Kidney tubule cell (primary cell): ENCODE measurements around the gene TENM4.

Experiments
- DNase-seq: peaks from one replicate; pipeline ENCODE4 v3.0.0-alpha.2; 2018; ENCODE audit warnings: low spot score

The TENM4 gene

DNA sequence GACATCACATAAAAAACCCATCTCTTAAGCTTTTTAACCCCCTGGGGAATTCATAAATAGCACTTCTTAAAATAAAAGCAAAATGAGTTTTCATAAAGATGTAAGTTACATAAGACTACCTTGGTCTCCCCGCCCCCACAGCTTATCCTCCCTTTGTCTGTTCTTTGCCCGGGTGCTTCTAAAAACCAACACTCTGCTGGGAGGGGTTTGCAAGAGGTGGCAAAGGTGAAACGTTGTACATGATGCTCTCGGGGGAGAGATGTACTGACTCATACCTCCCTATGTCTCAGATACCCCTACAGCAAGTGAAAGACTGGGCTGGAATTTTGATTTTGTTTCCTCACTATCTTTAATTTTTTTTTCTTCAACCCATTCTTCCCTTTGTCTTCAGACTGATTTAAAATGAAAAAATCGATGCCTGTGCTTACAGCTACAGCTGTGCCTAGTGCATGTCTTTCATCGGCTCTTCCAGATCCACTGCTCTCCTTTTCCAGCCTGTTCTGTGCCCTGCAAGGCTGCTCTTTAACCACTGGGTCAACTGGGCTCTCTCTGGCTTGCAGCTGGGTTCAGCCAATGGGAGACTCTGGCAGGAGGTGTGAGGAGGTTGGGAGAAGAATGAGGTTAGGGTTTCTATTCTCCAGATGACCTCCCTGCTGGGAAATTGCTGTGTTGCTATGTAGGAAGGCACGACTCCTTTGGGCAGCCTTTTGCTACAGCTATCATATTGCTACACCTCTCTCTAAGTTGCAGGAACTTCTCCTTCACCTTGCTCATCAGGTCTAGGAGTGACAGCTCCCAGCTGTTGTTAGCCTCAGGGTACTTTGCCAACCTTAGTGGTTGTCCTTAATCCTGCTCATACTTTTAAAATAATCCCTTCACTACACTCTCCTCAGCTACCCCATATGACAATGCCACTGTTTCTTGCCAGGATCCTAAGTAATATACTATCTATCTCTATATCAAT is 266.5 kb downstream of the TENM4 start:
- no peak for DNase-seq

- DNase-seq = peak; percentile 55
Observed at GRCh38 chr11:79173615-79174014, 267.2 kb downstream of the TENM4 start.

GRCh38 chr11:79170321-79170720 is 270.5 kb downstream of the TENM4 start:
- DNase-seq = peak; percentile 15

DNA sequence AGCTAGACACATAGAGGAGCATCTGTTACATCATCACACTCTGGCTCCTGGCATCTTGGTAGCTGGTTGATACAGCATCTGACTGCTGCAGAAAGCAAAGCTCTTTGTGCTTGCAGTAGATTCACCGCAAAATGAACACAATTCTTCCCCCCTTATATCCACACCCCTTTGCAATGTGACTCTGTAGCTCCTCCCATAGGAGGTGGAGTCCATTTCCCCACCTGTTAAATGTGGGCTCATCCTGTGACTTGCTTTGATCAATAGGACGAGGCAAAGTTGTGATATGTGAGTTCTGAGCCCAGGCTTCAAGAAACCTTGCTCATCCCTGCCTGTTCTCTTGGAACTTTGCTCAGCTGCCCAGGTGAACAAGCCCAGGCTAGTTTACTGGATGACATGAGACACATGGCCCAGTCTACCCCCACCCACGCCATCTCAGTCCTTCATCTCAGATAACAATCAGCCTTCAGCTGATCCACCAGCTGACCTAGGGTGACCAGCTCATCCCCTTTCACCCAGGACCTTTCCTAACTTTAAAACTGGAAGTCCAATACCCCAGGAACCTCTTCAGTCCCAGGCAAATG is 272.2 kb downstream of the TENM4 start:
- DNase-seq = no peak

DNA sequence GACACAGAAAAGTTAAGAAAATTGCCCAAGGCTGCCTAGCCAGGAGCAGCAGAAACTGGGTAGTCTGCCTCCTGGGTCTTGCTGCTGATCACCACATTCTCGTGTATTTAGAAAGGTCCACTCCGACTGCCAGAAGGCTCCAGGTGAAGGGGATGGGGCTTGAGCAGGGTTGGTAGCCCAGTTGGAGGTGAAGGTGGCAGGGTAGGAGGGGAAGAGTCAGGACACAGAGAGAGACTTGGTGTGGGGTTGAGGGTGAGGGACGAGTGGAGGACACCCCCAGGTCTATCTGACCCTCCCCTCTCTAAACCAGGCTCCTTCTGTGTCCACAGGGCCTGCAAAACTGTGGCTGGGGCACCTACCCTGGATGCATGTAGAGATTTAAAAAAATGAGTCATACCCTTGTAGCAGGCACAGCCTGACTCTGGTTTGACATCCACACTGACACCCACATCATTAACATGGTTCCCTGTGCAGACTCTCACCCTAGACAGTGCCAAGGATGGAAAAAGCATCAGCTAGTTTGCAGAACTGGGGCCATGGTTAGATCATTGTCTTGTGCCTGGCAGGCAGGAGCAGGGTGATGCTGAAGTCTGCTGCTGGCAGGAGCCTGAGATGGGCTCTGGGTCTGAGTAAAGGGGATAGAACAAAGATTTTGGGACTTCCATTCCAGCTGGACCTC is 273.2 kb downstream of the TENM4 start:
- no peak for DNase-seq

- DNase-seq = no peak
Observed at GRCh38 chr11:79165908-79166307, 274.9 kb downstream of the TENM4 start.

GRCh38 chr11:79160791-79161403 is 279.9 kb downstream of the TENM4 start:
- peak; percentile 43 for DNase-seq

- DNase-seq = peak; percentile 15
Observed at GRCh38 chr11:79159657-79160450, 281.0 kb downstream of the TENM4 start.

DNA sequence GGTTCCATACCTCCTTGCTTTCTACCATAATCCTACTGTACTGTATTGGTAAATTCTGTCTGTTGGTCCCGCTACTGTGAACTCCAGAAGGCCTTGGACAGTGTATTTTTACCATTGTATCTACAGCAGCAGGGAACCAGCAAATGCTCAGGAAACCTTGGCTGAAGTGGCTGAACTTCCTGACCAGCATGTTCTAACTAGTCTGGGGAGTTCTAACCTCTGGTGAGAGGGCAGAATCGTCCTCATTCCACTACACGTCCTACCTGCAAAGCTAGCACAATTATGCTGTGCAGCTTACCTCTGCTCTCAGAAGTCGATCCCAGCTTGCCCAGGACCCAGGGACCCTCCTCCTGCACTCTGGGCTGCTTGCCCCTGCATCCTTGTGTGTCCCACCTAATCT is 283.1 kb downstream of the TENM4 start:
- no peak for DNase-seq

DNA sequence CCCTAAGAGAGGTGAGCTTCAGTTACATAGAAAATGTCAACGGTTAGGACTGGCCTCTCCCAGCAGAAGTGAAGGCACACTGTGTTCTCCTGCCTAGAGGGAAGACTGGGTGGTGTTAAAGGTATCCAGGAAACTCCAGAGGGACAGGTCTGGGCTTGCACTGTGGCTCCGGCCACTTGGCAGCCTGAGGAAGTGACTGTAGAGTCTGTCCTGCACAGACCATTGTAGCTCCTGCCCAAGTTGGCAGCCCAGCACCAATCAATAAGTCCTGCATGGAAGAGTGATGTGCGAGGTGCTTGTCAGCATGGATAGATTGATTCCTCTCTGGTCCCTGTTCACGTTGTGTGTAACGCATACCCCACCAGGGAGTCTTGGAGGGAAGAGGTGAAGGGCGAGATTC is 284.8 kb downstream of the TENM4 start:
- no peak for DNase-seq

GRCh38 chr11:79155237-79155636 is 285.6 kb downstream of the TENM4 start:
- peak; percentile 28 for DNase-seq

- DNase-seq = peak; percentile 36
Observed at GRCh38 chr11:79152511-79152910, 288.3 kb downstream of the TENM4 start.

- DNase-seq = no peak
Observed at GRCh38 chr11:79151396-79151795, 289.4 kb downstream of the TENM4 start.

DNA sequence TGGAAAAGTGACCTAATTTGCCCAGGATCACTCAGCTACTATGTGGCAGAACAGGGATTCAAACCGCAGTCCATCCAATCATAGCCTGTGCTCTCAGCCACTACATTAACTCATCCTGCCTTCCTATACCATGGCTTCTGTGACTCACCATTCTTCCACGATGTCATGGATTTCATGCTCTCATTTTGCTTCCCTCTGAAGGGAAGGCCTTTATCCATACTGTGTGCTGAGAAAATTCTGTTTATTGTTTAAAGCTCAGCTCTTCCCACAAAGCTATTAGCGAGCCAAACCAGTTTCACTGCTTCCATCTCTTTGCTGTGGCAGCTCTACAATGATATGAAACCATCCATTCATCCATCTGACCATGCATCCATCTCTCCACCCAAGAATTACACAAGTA is 289.9 kb downstream of the TENM4 start:
- no peak for DNase-seq

GRCh38 chr11:79150320-79150719 is 290.5 kb downstream of the TENM4 start:
- no peak for DNase-seq

DNA sequence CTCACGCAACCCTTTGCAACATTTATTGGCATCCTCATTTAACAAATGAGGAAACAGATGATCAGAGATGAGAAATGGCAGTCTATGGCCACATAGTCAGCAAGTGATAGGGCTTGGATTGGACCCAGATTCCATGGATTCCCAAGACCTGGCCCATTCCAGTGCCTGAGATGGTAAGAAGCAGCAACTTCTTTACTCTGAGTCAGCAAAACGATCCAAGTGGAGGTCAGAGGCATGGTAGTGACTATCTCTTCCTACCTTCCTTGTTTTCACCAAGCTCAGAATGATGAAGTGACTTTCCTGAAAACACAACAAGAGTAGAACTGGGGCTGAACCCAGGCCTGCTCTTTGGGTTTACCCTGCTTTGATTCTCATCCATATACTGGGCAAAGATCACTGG is 293.1 kb downstream of the TENM4 start:
- DNase-seq = no peak

GRCh38 chr11:79147011-79147410 is 293.8 kb downstream of the TENM4 start:
- no peak for DNase-seq

DNA sequence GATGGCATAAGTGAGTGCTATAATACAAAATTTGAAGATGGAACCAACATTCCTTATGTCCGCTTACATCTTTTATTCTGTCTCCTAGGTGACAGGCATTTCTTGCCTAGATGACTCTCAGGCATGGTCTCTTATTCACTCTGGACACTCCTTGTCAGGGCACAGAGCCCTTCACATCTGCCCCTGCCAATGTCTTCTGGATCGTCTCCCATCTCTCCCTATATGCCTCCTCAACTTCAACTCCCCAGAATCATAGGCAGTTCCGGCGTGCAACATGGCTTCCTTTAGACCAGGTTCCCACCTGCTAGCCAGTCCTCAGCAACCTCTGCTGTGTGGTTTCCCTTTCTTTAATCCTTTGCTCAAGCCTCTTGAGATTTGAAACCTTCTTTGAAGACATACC is 300.9 kb downstream of the TENM4 start:
- no peak for DNase-seq

- DNase-seq = no peak
Observed at GRCh38 chr11:79129702-79130101, 311.1 kb downstream of the TENM4 start.

GRCh38 chr11:79128291-79128690 is 312.5 kb downstream of the TENM4 start:
- no peak for DNase-seq

DNA sequence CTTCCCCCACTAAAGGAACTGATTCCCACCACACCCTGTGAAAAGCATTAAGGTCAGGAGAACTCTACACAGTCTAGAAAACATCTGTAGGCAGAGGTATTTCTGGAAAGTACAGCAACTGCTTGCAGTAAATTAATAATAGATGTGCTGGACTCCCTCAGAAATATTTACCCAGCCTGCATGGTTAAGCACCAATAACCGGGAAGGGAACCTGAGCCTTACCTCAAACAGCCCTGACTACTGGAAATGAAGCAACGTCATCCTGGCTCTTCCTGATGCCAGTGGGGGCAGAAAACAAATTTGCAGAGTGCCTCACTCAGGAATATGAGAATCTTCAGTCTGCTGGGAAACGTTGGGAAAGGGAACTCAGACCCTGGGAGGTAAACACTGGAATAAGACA is 318.1 kb downstream of the TENM4 start:
- DNase-seq = peak; percentile 81

DNA sequence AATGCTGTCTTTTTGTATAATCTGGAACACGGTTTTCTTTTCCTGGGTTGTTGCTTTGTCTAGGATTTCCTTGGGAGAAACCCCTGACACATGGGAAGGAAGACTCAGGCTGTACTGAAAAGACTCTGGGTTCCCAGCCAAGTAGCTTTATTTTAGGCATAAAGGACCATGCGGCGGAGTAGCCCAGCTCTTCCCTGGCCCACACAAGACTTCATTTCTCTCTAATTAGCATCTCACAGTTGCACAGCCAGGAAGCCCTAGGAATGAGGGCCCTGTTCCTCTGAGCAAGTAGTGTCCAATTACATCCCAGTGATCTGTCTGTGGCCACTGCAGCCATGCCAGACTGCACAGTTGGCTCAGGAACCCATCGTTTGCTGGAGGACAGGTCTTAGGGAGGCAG is 319.5 kb downstream of the TENM4 start:
- DNase-seq = no peak
